Eye (tissue), 1 donor: ENCODE data around the gene COL3A1.

Experiments
- DNase-seq: peaks from one replicate; pipeline ENCODE4 v3.0.0-alpha.2; 2015

Gene COL3A1

GRCh38 chr2:188976545-188977268, 2.5 kb downstream of the COL3A1 start:
- peak; percentile 61 for DNase-seq

GRCh38 chr2:188977317-188977716, 3.1 kb downstream of the COL3A1 start:
- DNase-seq: no peak

- peak; percentile 57 for DNase-seq
Observed at GRCh38 chr2:188978291-188979081, 4.3 kb downstream of the COL3A1 start.

GRCh38 chr2:188979187-188980114, 5.3 kb downstream of the COL3A1 start:
- DNase-seq: no peak

- no peak for DNase-seq
Observed at GRCh38 chr2:188983427-188984064, 9.4 kb downstream of the COL3A1 start.

GRCh38 chr2:188984065-188984491, 9.9 kb downstream of the COL3A1 start:
- DNase-seq: peak; percentile 73

GRCh38 chr2:188984680-188985079, 10.5 kb downstream of the COL3A1 start:
- DNase-seq: no peak

- no peak for DNase-seq
Observed at GRCh38 chr2:188986839-188987238, 12.7 kb downstream of the COL3A1 start.

- DNase-seq: no peak
Observed at GRCh38 chr2:188993247-188993646, 19.1 kb downstream of the COL3A1 start.

GRCh38 chr2:188997263-188997662, 23.1 kb downstream of the COL3A1 start:
- DNase-seq: no peak

- no peak for DNase-seq
Observed at GRCh38 chr2:189000221-189000620, 26.0 kb downstream of the COL3A1 start.

GRCh38 chr2:189002079-189002478, 27.9 kb downstream of the COL3A1 start:
- no peak for DNase-seq

- no peak for DNase-seq
Observed at GRCh38 chr2:189008555-189009262, 34.5 kb downstream of the COL3A1 start.

GRCh38 chr2:189010536-189010935, 36.4 kb downstream of the COL3A1 start:
- no peak for DNase-seq

- DNase-seq: no peak
Observed at GRCh38 chr2:189012351-189012750, 38.2 kb downstream of the COL3A1 start.

- DNase-seq: no peak
Observed at GRCh38 chr2:189013031-189013430, 38.9 kb downstream of the COL3A1 start.

GRCh38 chr2:189013671-189014448, 39.7 kb downstream of the COL3A1 start:
- DNase-seq: no peak

GRCh38 chr2:189014449-189015138, 40.4 kb downstream of the COL3A1 start:
- peak; percentile 51 for DNase-seq

GRCh38 chr2:189015359-189015758, 41.2 kb downstream of the COL3A1 start:
- no peak for DNase-seq

- no peak for DNase-seq
Observed at GRCh38 chr2:189016311-189016861, 42.2 kb downstream of the COL3A1 start.
